PFSK-1 (cell line): ENCODE data around the gene BMERB1.

Experiments
- FOXP2 ChIP-seq: optimal IDR thresholded peaks from 2 replicates; pipeline ENCODE3; 2011; ENCODE audit warnings: borderline replicate concordance, control low read depth, inconsistent platforms; ENCODE audit not compliant: insufficient read depth; ENCODE audit errors: extremely low read length, extremely low read depth
- POLR2AphosphoS5 ChIP-seq: IDR thresholded peaks from 2 replicates; pipeline ENCODE4 v1.6.1; 2012; ENCODE audit warnings: low read depth, mild to moderate bottlenecking, control low read depth, low read length, moderate library complexity
- REST ChIP-seq, 2 experiments: IDR thresholded peaks; 2 replicates each; pipeline versions ENCODE4 v1.6.1 to v1.8.0; 2011 to 2012; ENCODE audit warnings: low read depth in 2 of 2, low read length in 2 of 2, control low read depth in 1 of 2, inconsistent platforms in 1 of 2, mild to moderate bottlenecking in 1 of 2, moderate library complexity in 1 of 2; ENCODE audit not compliant: insufficient read depth in 1 of 2
- SIN3A ChIP-seq: IDR thresholded peaks from 2 replicates; pipeline ENCODE4 v1.6.1; 2012; ENCODE audit warnings: mild to moderate bottlenecking, low read length, moderate library complexity, borderline replicate concordance; ENCODE audit not compliant: insufficient read depth
- TAF1 ChIP-seq: IDR thresholded peaks from 2 replicates; pipeline ENCODE4 v1.6.1; 2012; ENCODE audit warnings: low read length, control low read depth, borderline replicate concordance; ENCODE audit not compliant: insufficient read depth

The BMERB1 gene

GRCh38 chr16:15399317-15399716, 35.1 kb upstream of the BMERB1 start:
- no peak for TF ChIP-seq TAF1
- TF ChIP-seq SIN3A = no peak
- no peak for TF ChIP-seq REST (IDR thresholded peaks at IDR 0.05; ENCODE audit: insufficient read depth in 1 of 2, low read depth in 2 of 2, low read length in 2 of 2)
- no peak for TF ChIP-seq FOXP2
- no peak for TF ChIP-seq POLR2AphosphoS5

- no peak for TF ChIP-seq SIN3A
- no peak for TF ChIP-seq POLR2AphosphoS5
- no peak for TF ChIP-seq REST (IDR thresholded peaks at IDR 0.05; ENCODE audit: insufficient read depth in 1 of 2, low read depth in 2 of 2, low read length in 2 of 2)
- no peak for TF ChIP-seq TAF1
- no peak for TF ChIP-seq FOXP2
Measured at GRCh38 chr16:15401972-15402371, 32.4 kb upstream of the BMERB1 start.

DNA sequence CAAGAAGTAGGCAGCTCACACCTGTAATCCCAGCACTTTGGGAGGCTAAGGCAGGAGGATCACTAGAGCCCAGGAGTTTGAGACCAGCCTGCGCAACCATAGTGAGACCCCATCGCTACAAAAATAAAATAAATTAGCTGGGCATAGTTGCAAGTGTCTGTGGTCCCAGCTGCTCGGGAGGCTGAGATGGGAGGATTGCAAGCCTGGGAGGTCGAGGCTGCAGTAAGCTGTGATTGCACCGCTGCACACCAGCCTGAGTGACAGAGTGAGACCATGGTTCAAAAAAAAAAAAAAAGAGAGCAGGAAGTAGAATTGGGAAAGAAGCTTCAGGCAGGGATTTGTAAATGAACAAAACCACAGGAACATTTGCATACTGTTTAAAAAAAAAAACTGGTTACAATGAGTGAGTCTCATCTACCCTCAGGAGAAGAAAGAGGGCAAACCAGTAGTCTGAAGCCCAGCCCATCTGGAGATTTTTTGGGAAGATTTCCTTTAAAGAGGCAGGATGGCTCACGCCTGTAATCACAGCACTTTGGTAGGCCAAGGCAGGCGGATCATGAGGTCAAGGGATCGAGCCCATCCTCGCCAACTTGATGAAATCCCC, 30.9 kb upstream of the BMERB1 start:
- TF ChIP-seq TAF1 = no peak
- no peak for TF ChIP-seq REST (IDR thresholded peaks at IDR 0.05; ENCODE audit: insufficient read depth in 1 of 2, low read depth in 2 of 2, low read length in 2 of 2)
- TF ChIP-seq POLR2AphosphoS5 = no peak
- TF ChIP-seq SIN3A = no peak
- TF ChIP-seq FOXP2 = no peak

DNA sequence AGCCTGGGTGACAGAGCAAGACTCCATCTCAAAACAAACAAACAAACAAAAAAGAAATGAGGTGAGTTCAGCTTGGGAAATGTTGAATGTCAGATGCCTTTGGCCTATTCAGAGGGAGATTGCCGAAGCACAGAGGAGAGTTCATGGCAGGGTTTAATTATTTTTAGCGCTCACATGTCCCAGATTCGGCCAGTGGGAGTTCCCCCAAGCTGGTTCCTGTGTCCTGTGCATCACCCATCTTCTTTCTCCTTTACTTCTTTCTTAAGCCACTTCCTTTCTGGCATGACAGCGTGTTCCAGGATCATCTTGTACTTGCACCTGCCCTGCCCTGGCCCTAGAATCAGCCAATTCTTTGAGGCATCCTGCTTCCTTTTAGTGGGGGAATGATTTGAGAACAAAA, 29.6 kb upstream of the BMERB1 start:
- TF ChIP-seq POLR2AphosphoS5 (no peak), TAF1 (no peak), REST (IDR thresholded peaks at IDR 0.05; ENCODE audit: insufficient read depth in 1 of 2, low read depth in 2 of 2, low read length in 2 of 2) (no peak), SIN3A (no peak), FOXP2 (no peak)

DNA sequence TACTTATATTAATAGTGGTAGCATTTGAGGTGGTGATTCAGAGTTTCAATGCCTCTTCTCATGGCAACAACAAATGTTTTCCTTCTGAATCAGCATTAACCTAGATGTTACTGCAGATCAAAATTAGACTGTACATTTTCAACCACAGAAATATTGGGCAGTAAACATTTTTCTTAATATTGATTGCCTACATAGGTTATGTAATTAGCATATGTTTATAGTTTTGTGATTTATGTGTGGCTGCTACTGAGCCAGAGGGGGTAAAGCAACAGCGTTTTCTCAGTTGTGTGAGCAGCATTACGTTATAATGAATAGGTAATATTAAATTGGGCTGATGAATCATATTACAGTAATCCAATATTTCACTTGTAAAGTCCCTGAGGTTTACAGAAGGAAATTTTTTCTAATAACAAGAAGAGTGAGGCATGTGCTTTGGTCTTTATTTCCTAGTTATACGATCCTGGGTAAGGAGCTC, 18.8 kb upstream of the BMERB1 start:
- no peak for TF ChIP-seq SIN3A
- no peak for TF ChIP-seq POLR2AphosphoS5
- no peak for TF ChIP-seq TAF1
- TF ChIP-seq FOXP2 = no peak
- no peak for TF ChIP-seq REST (IDR thresholded peaks at IDR 0.05; ENCODE audit: insufficient read depth in 1 of 2, low read depth in 2 of 2, low read length in 2 of 2)
